Lower lobe of right lung (tissue), 2 donors: ENCODE results near the gene SLC36A2. TPM values are rescaled to one million over a fixed set of nuclear protein-coding genes. Genes with fewer than 3 reads are reported as not detected.

Source experiments
- ATAC-seq, 2 donors: fragments of 200-7000 bp; cut with Tn5 transposase; one replicate each; pipeline ENCODE4 v1.9.1; 2020 to 2022; ENCODE audit warnings: mild to moderate bottlenecking in 2 of 2, moderate library complexity in 2 of 2
- DNase-seq: peaks from one replicate; pipeline ENCODE4 v3.0.0-alpha.2; 2020
- H3K27ac ChIP-seq: fragments of 200-600 bp; one replicate; pipeline ENCODE4 v1.8.0; 2022
- H3K27me3 ChIP-seq: fragments of 200-600 bp; one replicate; pipeline ENCODE4 v1.8.0; 2022; ENCODE audit warnings: low read depth
- H3K36me3 ChIP-seq: fragments of 200-600 bp; one replicate; pipeline ENCODE4 v1.8.0; 2022; ENCODE audit warnings: mild to moderate bottlenecking
- H3K4me1 ChIP-seq: fragments of 200-600 bp; one replicate; pipeline ENCODE4 v1.8.0; 2022
- H3K4me3 ChIP-seq: fragments of 200-600 bp; one replicate; pipeline ENCODE4 v1.8.0; 2022; ENCODE audit warnings: mild to moderate bottlenecking
- H3K9me3 ChIP-seq: fragments of 200-600 bp; one replicate; pipeline ENCODE4 v1.8.0; 2022
- intact Hi-C: fragments of 100-400 bp; cut with DNase I; formaldehyde crosslinking; loops from one replicate; pipeline ENCODE4 v1.11.0; 2022
- total RNA-seq: library from RNA; stranded (reverse); fragmentation: NEBNext Ultra II Directional; extraction: Animal tissue kit (Norgen Biotek cat#: 25700); gene quantifications from one replicate; pipeline ENCODE4 v1.2.1, GENCODE V29; 2021
- TF ChIP-seq, protein P1 (sequence below): fragments of 200-600 bp; IDR thresholded peaks from one replicate; pipeline ENCODE4 v1.8.0; 2022; ENCODE audit warnings: antibody characterized with exemption, mild to moderate bottlenecking
- donor health status: DM: no; HTN: yes; CAD: no; lungs with severe emphysema.

Gene SLC36A2
- total RNA-seq, 1 donor from 2014 or later = not detected

DNA sequence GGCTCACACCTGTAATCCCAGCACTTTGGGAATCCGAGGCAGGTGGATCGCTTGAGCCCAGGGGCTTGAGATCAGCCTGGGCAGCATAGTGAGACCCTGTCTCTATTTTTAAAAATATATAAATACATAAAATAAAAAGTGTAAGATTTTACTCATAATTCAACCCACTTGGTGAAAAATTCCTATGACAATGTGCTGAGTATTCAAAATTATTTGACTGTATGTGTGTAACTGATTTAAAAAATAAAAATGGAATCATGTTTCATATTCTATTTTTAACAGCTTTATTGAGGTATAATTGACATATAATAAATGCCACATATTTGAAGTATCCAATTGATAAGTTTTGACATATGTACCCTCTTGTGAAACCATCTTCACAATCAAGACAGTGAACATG lies 71.6 kb downstream of the SLC36A2 start:
- H3K27ac ChIP-seq = no peak overlapping the region
- no peaks in the 10 kb centered on the region for H3K36me3 ChIP-seq
- ATAC-seq (no peak), DNase-seq (no peak)
- no peaks in the 10 kb centered on the region for H3K9me3 ChIP-seq
- no peaks in the 10 kb centered on the region for H3K27me3 ChIP-seq
- intact Hi-C loops = no loop called here
- no peaks in the 10 kb centered on the region for H3K4me1 ChIP-seq
- no peak overlapping the region for H3K4me3 ChIP-seq
- TF ChIP-seq, protein P1, sequence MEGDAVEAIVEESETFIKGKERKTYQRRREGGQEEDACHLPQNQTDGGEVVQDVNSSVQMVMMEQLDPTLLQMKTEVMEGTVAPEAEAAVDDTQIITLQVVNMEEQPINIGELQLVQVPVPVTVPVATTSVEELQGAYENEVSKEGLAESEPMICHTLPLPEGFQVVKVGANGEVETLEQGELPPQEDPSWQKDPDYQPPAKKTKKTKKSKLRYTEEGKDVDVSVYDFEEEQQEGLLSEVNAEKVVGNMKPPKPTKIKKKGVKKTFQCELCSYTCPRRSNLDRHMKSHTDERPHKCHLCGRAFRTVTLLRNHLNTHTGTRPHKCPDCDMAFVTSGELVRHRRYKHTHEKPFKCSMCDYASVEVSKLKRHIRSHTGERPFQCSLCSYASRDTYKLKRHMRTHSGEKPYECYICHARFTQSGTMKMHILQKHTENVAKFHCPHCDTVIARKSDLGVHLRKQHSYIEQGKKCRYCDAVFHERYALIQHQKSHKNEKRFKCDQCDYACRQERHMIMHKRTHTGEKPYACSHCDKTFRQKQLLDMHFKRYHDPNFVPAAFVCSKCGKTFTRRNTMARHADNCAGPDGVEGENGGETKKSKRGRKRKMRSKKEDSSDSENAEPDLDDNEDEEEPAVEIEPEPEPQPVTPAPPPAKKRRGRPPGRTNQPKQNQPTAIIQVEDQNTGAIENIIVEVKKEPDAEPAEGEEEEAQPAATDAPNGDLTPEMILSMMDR = no peak

GRCh38 chr5:151274666-151275065 lies 72.7 kb downstream of the SLC36A2 start:
- Histone ChIP-seq H3K4me3 (no peak overlapping the region), H3K27ac (no peak overlapping the region), H3K36me3 (peaks cover 7% of the 10 kb centered on the region), H3K4me1 (no peaks in the 10 kb centered on the region), H3K9me3 (no peaks in the 10 kb centered on the region), H3K27me3 (no peaks in the 10 kb centered on the region)
- TF ChIP-seq, protein P1 = no peak
- no peak for DNase-seq
- no peak for ATAC-seq
- intact Hi-C loops = no loop called here

GRCh38 chr5:151271336-151271735 lies 76.0 kb downstream of the SLC36A2 start:
- intact Hi-C loops = no loop called here
- Histone ChIP-seq H3K9me3 (no peaks in the 10 kb centered on the region), H3K27me3 (no peaks in the 10 kb centered on the region), H3K27ac (no peak overlapping the region), H3K36me3 (peaks cover 40% of the 10 kb centered on the region), H3K4me3 (no peak overlapping the region), H3K4me1 (no peaks in the 10 kb centered on the region)
- TF ChIP-seq, protein P1 = no peak
- ATAC-seq = no peak
- DNase-seq = no peak

- no peaks in the 10 kb centered on the region for H3K9me3 ChIP-seq
- H3K27ac ChIP-seq = no peak overlapping the region
- H3K4me1 ChIP-seq = no peaks in the 10 kb centered on the region
- peaks cover 47% of the 10 kb centered on the region for H3K36me3 ChIP-seq
- ATAC-seq = no peak
- no peak overlapping the region for H3K4me3 ChIP-seq
- no peak for DNase-seq
- TF ChIP-seq, protein P1 = no peak
- H3K27me3 ChIP-seq = no peaks in the 10 kb centered on the region
- intact Hi-C loops = no loop called here
Observed at GRCh38 chr5:151270599-151270998, 76.8 kb downstream of the SLC36A2 start.

DNA sequence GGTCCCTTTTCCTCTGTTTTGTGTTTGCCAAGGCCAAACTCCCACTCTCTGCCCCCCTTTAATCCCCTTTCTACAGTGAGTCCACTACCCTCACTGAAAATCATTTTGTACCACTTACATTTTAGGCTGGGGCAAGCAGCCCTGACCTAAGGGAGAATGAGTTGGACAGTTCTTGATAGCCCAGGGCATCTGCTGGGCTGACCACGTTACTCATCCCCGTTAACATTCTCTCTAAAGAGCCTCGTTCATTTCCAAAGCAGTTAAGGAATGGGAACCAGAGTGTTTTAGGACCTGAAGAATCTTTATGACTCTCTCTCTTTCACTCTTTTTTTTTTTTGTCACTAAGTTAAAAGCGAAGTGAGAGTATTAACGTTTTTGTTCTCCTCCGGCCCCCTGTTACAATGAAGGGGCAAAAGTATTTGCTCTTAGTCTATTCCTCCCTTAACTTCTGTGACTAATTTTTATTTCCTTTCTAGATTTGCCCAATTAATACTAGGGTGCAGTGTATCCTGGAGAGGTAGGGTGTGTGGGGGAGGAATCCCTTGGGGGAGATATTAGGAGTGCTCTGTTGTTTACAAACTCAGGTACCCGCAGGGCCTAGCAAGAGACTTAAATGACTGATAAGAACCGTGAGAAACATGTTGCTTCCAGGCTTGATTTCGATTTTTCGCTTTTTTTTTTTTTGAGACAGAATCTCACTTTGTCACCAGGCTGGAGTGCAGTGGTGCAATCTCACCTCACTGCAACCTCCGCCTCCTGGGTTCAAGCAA lies 79.7 kb downstream of the SLC36A2 start:
- Histone ChIP-seq H3K4me3 (no peak overlapping the region), H3K9me3 (no peaks in the 10 kb centered on the region), H3K27me3 (no peaks in the 10 kb centered on the region), H3K27ac (no peak overlapping the region), H3K4me1 (peaks cover 8% of the 10 kb centered on the region), H3K36me3 (peaks cover 58% of the 10 kb centered on the region)
- intact Hi-C loops = no loop called here
- DNase-seq = no peak
- TF ChIP-seq, protein P1 = no peak
- ATAC-seq = no peak

Other genes starting within 250 kb of the SLC36A2 start
- 120 TPM for gene ANXA6, start 189.8 kb downstream of the SLC36A2 start, total RNA-seq
- gene CCDC69, start 123.5 kb downstream of the SLC36A2 start, total RNA-seq = 79.0 TPM
- gene GM2A, start 94.4 kb downstream of the SLC36A2 start, total RNA-seq = 129 TPM
- not detected for gene SLC36A3, start 43.8 kb downstream of the SLC36A2 start, total RNA-seq
- gene SLC36A1, start 100.0 kb upstream of the SLC36A2 start, total RNA-seq = 11.5 TPM
- 0.53 TPM for gene FAT2, start 243.8 kb upstream of the SLC36A2 start, total RNA-seq